HG02970 (cell line): ENCODE measurements around the gene SNAP29.
"Not testable (repeated sequence)": the region's sequence is repeated elsewhere in the genome, so short reads cannot be mapped to it uniquely, and the experiment has no call there.

Experiments used
- ATAC-seq: cut with Tn5 transposase; IDR thresholded peaks from one replicate; pipeline ENCODE4 v1.9.1; 2021; ENCODE audit warnings: mild to moderate bottlenecking, moderate library complexity, moderate number of reproducible peaks; ENCODE audit not compliant: unreplicated experiment, low FRiP score

SNAP29 gene

GRCh38 chr22:20890975-20891374 lies 32.2 kb downstream of the SNAP29 start:
- ATAC-seq: no peak

GRCh38 chr22:20897737-20898136 lies 38.9 kb downstream of the SNAP29 start:
- not testable (repeated sequence) for ATAC-seq

GRCh38 chr22:20899827-20900423 lies 41.1 kb downstream of the SNAP29 start:
- ATAC-seq: no peak

GRCh38 chr22:20901093-20902033 lies 42.6 kb downstream of the SNAP29 start:
- not testable (repeated sequence) for ATAC-seq

- no peak for ATAC-seq
These were observed 44.3 kb downstream of the SNAP29 start for GRCh38 chr22:20903093-20903492.

GRCh38 chr22:20904008-20904979 lies 45.5 kb downstream of the SNAP29 start:
- ATAC-seq: no peak

- ATAC-seq: no peak
These were observed 46.2 kb downstream of the SNAP29 start for GRCh38 chr22:20904980-20905355.

- ATAC-seq: no peak
These were observed 46.9 kb downstream of the SNAP29 start for GRCh38 chr22:20905415-20906386.

GRCh38 chr22:20906387-20906767 lies 47.6 kb downstream of the SNAP29 start:
- no peak for ATAC-seq

- ATAC-seq: not testable (repeated sequence)
These were observed 49.9 kb downstream of the SNAP29 start for GRCh38 chr22:20908717-20909116.

- ATAC-seq: no peak
These were observed 50.9 kb downstream of the SNAP29 start for GRCh38 chr22:20909543-20910303.

GRCh38 chr22:20912494-20912893 lies 53.7 kb downstream of the SNAP29 start:
- ATAC-seq: no peak

- ATAC-seq: peak; percentile 97
These were observed 58.4 kb downstream of the SNAP29 start, which contains the start of gene CRKL for GRCh38 chr22:20916916-20917810. CRKL (plus strand) TSS chr22:20917407; CDS start chr22:20917935, 528 bp downstream.

GRCh38 chr22:20918663-20919218 lies 59.9 kb downstream of the SNAP29 start:
- ATAC-seq: no peak

GRCh38 chr22:20919718-20920117 lies 60.9 kb downstream of the SNAP29 start:
- no peak for ATAC-seq

GRCh38 chr22:20920881-20921203 lies 62.0 kb downstream of the SNAP29 start:
- no peak for ATAC-seq

- no peak for ATAC-seq
These were observed 63.4 kb downstream of the SNAP29 start for GRCh38 chr22:20922141-20922751.
